Activated CD8-positive, alpha-beta memory T cell treated with anti-CD3 and anti-CD28 coated beads, Interleukin-2, amount 50 U/mL, for 1 hour (primary cell): ENCODE measurements around the gene CHRNA4.

Experiments used
- DNase-seq: peaks from one replicate; pipeline ENCODE4 v3.0.0-alpha.2; 2020; ENCODE audit errors: extremely low read depth

Gene CHRNA4

GRCh38 chr20:63334356-63334755 lies 26.8 kb downstream of the CHRNA4 start:
- DNase-seq = no peak

GRCh38 chr20:63333241-63333836 lies 27.8 kb downstream of the CHRNA4 start:
- no peak for DNase-seq

- no peak for DNase-seq
Measured at GRCh38 chr20:63332488-63333240, 28.5 kb downstream of the CHRNA4 start.

- no peak for DNase-seq
Measured at GRCh38 chr20:63331741-63332400, 29.3 kb downstream of the CHRNA4 start.

- DNase-seq = no peak
Measured at GRCh38 chr20:63330940-63331339, 30.2 kb downstream of the CHRNA4 start.

GRCh38 chr20:63330084-63330760 lies 30.9 kb downstream of the CHRNA4 start:
- no peak for DNase-seq

- DNase-seq = no peak
Measured at GRCh38 chr20:63329331-63330083, 31.6 kb downstream of the CHRNA4 start.

- DNase-seq = no peak
Measured at GRCh38 chr20:63328718-63329275, 32.4 kb downstream of the CHRNA4 start.

- no peak for DNase-seq
Measured at GRCh38 chr20:63328026-63328700, 33.0 kb downstream of the CHRNA4 start.

- DNase-seq = no peak
Measured at GRCh38 chr20:63327231-63327745, 33.9 kb downstream of the CHRNA4 start.

GRCh38 chr20:63326314-63327230 lies 34.6 kb downstream of the CHRNA4 start:
- DNase-seq = no peak

- no peak for DNase-seq
Measured at GRCh38 chr20:63325554-63326313, 35.4 kb downstream of the CHRNA4 start.

GRCh38 chr20:63325021-63325471 lies 36.1 kb downstream of the CHRNA4 start:
- no peak for DNase-seq

- no peak for DNase-seq
Measured at GRCh38 chr20:63323357-63323981, 37.7 kb downstream of the CHRNA4 start.

GRCh38 chr20:63322933-63323273 lies 38.2 kb downstream of the CHRNA4 start:
- DNase-seq = no peak

- no peak for DNase-seq
Measured at GRCh38 chr20:63322146-63322932, 38.8 kb downstream of the CHRNA4 start.

- no peak for DNase-seq
Measured at GRCh38 chr20:63321148-63321831, 39.9 kb downstream of the CHRNA4 start.
